Fibroblast of pulmonary artery (primary cell): Measurements from ENCODE around the gene GOLPH3L.

ENCODE experiments used
- DNase-seq: peaks from one replicate; pipeline ENCODE4 v3.0.0-alpha.2; 2010; ENCODE audit warnings: low read depth
- H3K4me3 ChIP-seq: replicated peaks from 2 replicates; pipeline ENCODE4 v1.5.1; 2011; ENCODE audit warnings: low read depth, mild to moderate bottlenecking, control low read depth, low read length, moderate library complexity
- CTCF ChIP-seq: IDR thresholded peaks from 2 replicates; pipeline ENCODE4 v1.5.1; 2011; ENCODE audit warnings: mild to moderate bottlenecking, control low read depth, low read length, inconsistent platforms; ENCODE audit errors: missing control alignments

Gene GOLPH3L

GRCh38 chr1:150708595-150708994, 11.6 kb upstream of the GOLPH3L start:
- TF ChIP-seq CTCF: no peak
- no peak overlapping the region for H3K4me3 ChIP-seq
- DNase-seq: no peak

GRCh38 chr1:150706091-150706490, 9.1 kb upstream of the GOLPH3L start:
- H3K4me3 ChIP-seq: no peak overlapping the region
- no peak for DNase-seq
- no peak for TF ChIP-seq CTCF

GRCh38 chr1:150703427-150703826, 6.5 kb upstream of the GOLPH3L start:
- DNase-seq: no peak
- no peak overlapping the region for H3K4me3 ChIP-seq
- TF ChIP-seq CTCF: no peak

GRCh38 chr1:150696590-150696989, 364 bp downstream of the GOLPH3L start:
- peak overlapping the region; percentile 93 for H3K4me3 ChIP-seq
- no peak for TF ChIP-seq CTCF
- DNase-seq: no peak

GRCh38 chr1:150696162-150696561, 792 bp downstream of the GOLPH3L start:
- no peak for DNase-seq
- H3K4me3 ChIP-seq: peak overlapping the region; percentile 93
- TF ChIP-seq CTCF: no peak

- H3K4me3 ChIP-seq: peak overlapping the region; percentile 93
- peak; percentile 9 for DNase-seq
- TF ChIP-seq CTCF: no peak
Observed at GRCh38 chr1:150695561-150695960, 1.4 kb downstream of the GOLPH3L start.

GRCh38 chr1:150692720-150693119, 4.2 kb downstream of the GOLPH3L start:
- no peak for TF ChIP-seq CTCF
- no peak overlapping the region for H3K4me3 ChIP-seq

More at GRCh38 chr1:150692720-150693119, 4.2 kb downstream of the GOLPH3L start:
- DNase-seq: peak; percentile 31
